Activated naive CD4-positive, alpha-beta T cell treated with anti-CD3 and anti-CD28 coated beads for 36 hours (primary cell): ENCODE measurements around the gene HEMGN. TPM values are rescaled to one million over a fixed set of nuclear protein-coding genes. Genes with fewer than 3 reads are reported as not detected.

Source experiments
- CTCF ChIA-PET: fragments of 350-600 bp; sonication (Branson Sonifier 250); formaldehyde crosslinking; loops from one replicate; lab custom pipeline; 2021; ENCODE audit warnings: antibody characterized with exemption; lab: Charles Lee
- DNase-seq: peaks from one replicate; pipeline ENCODE4 v3.0.0-alpha.2; 2020
- H3K27ac Mint-ChIP-seq: one replicate; pipeline ENCODE4 v1.8.0; 2021; ENCODE audit warnings: mild to moderate bottlenecking, mixed read lengths
- H3K27me3 Mint-ChIP-seq: one replicate; pipeline ENCODE4 v1.8.0; 2021; ENCODE audit warnings: low read depth, mixed read lengths
- H3K36me3 Mint-ChIP-seq: one replicate; pipeline ENCODE4 v1.8.0; 2021; ENCODE audit warnings: low read depth, mixed read lengths
- H3K4me1 Mint-ChIP-seq: one replicate; pipeline ENCODE4 v1.8.0; 2021; ENCODE audit warnings: low read depth, mixed read lengths
- H3K4me3 Mint-ChIP-seq: one replicate; pipeline ENCODE4 v1.8.0; 2021; ENCODE audit warnings: mild to moderate bottlenecking, moderate library complexity, mixed read lengths
- H3K9me3 Mint-ChIP-seq: one replicate; pipeline ENCODE4 v1.8.0; 2021; ENCODE audit warnings: mixed read lengths
- intact Hi-C: fragments of 100-400 bp; cut with micrococcal nuclease; formaldehyde crosslinking; loops from one replicate; pipeline ENCODE4 v1.15.1; 2023
- total RNA-seq, 2 experiments: library from RNA; stranded (reverse); gene quantifications; one replicate each; pipeline ENCODE4 v1.2.3, GENCODE V29; 2021

Gene HEMGN
- total RNA-seq, 2 experiments from 2014 or later: 1.8 to 1.9 TPM

DNA sequence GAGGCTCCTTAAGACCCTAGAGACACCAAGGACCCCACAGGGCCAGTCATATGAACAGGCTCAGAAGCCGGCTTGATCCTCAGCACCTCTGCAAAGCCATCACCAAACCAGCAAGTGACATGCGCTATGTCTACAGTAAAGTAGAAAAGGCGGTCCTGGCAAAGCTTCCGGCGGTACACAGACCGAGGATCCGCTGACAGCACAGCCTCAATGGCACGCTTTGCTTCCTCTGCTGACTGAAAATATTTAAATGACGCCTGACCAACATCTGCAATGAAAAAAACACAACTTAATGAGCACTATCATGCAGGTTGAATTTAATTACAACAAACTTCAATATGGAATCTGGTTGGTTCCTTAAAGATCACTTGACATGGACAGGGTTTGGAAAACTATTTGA, 33.2 kb downstream of the HEMGN start:
- Mint-ChIP-seq H3K9me3 (no peaks in the 10 kb centered on the region), H3K4me3 (peak overlapping the region; percentile 74), H3K36me3 (peaks cover 15% of the 10 kb centered on the region), H3K27me3 (no peaks in the 10 kb centered on the region), H3K4me1 (peaks cover 77% of the 10 kb centered on the region), H3K27ac (peak overlapping the region; percentile 83)
- CTCF ChIA-PET: interaction anchor here (0.6 to 12.9 kb wide), 5 partner anchors 9 to 361 kb away, joined by 3 to 170 read pairs (median 6); partner anchors contain the start of gene TRMO
- intact Hi-C loops: loop anchor here (2.0 to 5.0 kb wide), 4 partner anchors 47 to 353 kb away; partner anchors contain the start of genes NCBP1, TBC1D2 and TSTD2
- DNase-seq: peak; percentile 80

GRCh38 chr9:97903177-97903576, 34.8 kb downstream of the HEMGN start:
- intact Hi-C loops: loop anchor here (5.0 kb wide), 2 partner anchors 46 to 101 kb away; no protein-coding TSS in a partner anchor
- Mint-ChIP-seq H3K9me3 (no peaks in the 10 kb centered on the region), H3K27ac (peak overlapping the region; percentile 38), H3K4me3 (no peak overlapping the region), H3K36me3 (peaks cover 15% of the 10 kb centered on the region), H3K27me3 (no peaks in the 10 kb centered on the region), H3K4me1 (peaks cover 75% of the 10 kb centered on the region)
- CTCF ChIA-PET: interaction anchor here (0.8 to 12.9 kb wide), 6 partner anchors 14 to 207 kb away, joined by 3 to 170 read pairs (median 4); partner anchors contain the start of gene TRMO
- DNase-seq: no peak

- CTCF ChIA-PET: interaction anchor here (0.7 to 12.9 kb wide), 28 partner anchors 8 to 384 kb away, joined by 3 to 170 read pairs (median 4); partner anchors contain the start of genes TRIM14 and TRMO
- Mint-ChIP-seq H3K27me3 (no peaks in the 10 kb centered on the region), H3K9me3 (no peaks in the 10 kb centered on the region), H3K27ac (no peak overlapping the region), H3K4me3 (no peak overlapping the region), H3K4me1 (peaks cover 59% of the 10 kb centered on the region), H3K36me3 (peaks cover 2% of the 10 kb centered on the region)
- intact Hi-C loops: loop anchor here (1.0 to 5.0 kb wide), 4 partner anchors 11 to 191 kb away; no protein-coding TSS in a partner anchor
- DNase-seq: peak; percentile 52
These were observed 37.0 kb downstream of the HEMGN start for GRCh38 chr9:97900738-97901565.

- no peak overlapping the region for H3K27ac Mint-ChIP-seq
- DNase-seq: no peak
- CTCF ChIA-PET: interaction anchor here (0.7 to 12.9 kb wide), 22 partner anchors 9 to 234 kb away, joined by 3 to 170 read pairs (median 4); partner anchors contain the start of genes TRIM14 and TRMO
- intact Hi-C loops: loop anchor here (5.0 kb wide), 2 partner anchors 43 to 98 kb away; no protein-coding TSS in a partner anchor
- H3K9me3 Mint-ChIP-seq: no peaks in the 10 kb centered on the region
- H3K4me3 Mint-ChIP-seq: no peak overlapping the region
- H3K4me1 Mint-ChIP-seq: peaks cover 58% of the 10 kb centered on the region
- H3K36me3 Mint-ChIP-seq: peaks cover 2% of the 10 kb centered on the region
- no peaks in the 10 kb centered on the region for H3K27me3 Mint-ChIP-seq
These were observed 37.8 kb downstream of the HEMGN start for GRCh38 chr9:97900103-97900737.

DNA sequence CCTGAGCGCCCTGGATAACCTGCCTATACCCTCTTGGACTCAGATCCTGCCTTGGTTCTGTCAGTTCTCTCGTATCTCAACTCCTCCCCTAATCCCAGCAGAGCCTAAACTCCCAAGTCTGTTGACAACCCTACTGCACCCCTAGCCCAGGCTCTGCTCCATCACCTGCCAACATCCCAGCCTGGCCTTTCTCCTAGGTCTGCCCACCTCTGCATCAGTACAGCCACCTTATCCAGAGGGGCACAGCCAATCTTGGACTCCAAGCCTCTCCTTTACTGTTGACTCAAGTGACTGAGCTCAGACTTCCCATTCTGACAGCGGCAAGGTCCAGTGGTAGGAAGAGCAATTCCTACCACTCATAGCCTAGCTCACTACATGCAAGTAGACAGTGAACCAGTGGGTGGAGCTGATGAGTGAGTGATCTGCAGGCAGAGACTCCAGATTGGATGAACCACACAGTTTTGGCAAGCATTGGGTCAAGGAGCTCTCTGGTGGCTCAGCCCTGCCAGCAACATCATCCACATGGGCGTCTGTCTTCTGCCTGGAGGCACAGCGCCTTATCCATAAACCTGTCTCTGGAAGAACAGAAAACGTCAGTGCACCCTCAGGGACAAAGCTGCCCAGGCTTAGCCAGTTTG, 42.2 kb downstream of the HEMGN start:
- peaks cover 3% of the 10 kb centered on the region for H3K9me3 Mint-ChIP-seq
- DNase-seq: peak; percentile 64
- intact Hi-C loops: no loop called here
- CTCF ChIA-PET: interaction anchor here (0.7 to 12.9 kb wide), 9 partner anchors 7 to 182 kb away, joined by 3 to 170 read pairs (median 3); partner anchors contain the start of gene TRMO
- peaks cover 28% of the 10 kb centered on the region for H3K4me1 Mint-ChIP-seq
- no peaks in the 10 kb centered on the region for H3K36me3 Mint-ChIP-seq
- H3K4me3 Mint-ChIP-seq: no peak overlapping the region
- no peak overlapping the region for H3K27ac Mint-ChIP-seq
- H3K27me3 Mint-ChIP-seq: no peaks in the 10 kb centered on the region

DNA sequence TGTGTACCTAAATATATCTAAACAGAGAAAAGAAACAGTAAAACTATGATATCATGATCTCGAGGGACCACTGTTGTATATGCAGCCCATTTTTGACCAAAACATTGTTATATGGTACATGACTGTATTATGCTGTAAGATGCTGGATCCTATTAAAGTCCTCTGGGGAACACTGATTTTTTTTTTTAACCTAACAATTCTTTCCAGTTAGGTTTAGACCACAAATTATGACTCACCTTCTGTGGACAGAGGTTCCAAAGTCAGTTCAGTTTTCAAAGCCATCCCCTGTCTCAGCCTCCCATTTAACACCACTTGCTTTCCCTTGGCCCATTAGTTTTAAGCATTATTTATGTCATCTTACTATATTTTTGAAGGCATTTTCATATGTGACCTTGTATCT, 42.8 kb downstream of the HEMGN start:
- Mint-ChIP-seq H3K4me3 (no peak overlapping the region), H3K9me3 (peaks cover 3% of the 10 kb centered on the region), H3K27ac (no peak overlapping the region), H3K27me3 (no peaks in the 10 kb centered on the region), H3K4me1 (peaks cover 27% of the 10 kb centered on the region), H3K36me3 (no peaks in the 10 kb centered on the region)
- intact Hi-C loops: no loop called here
- CTCF ChIA-PET: interaction anchor here (0.7 to 12.9 kb wide), 6 partner anchors 6 to 140 kb away, joined by 3 to 170 read pairs (median 5); partner anchors contain the start of gene TRMO
- DNase-seq: no peak

GRCh38 chr9:97892421-97892820, 45.6 kb downstream of the HEMGN start:
- CTCF ChIA-PET: interaction anchor here (1.1 to 9.9 kb wide), 4 partner anchors 8 to 187 kb away, joined by 3 to 170 read pairs (median 15); partner anchors contain the start of gene TRMO
- intact Hi-C loops: no loop called here
- Mint-ChIP-seq H3K4me1 (peaks cover 22% of the 10 kb centered on the region), H3K27me3 (no peaks in the 10 kb centered on the region), H3K4me3 (no peak overlapping the region), H3K9me3 (peaks cover 3% of the 10 kb centered on the region), H3K27ac (no peak overlapping the region), H3K36me3 (no peaks in the 10 kb centered on the region)
- DNase-seq: no peak

GRCh38 chr9:97891736-97892135, 46.2 kb downstream of the HEMGN start:
- DNase-seq: no peak
- Mint-ChIP-seq H3K27ac (no peak overlapping the region), H3K27me3 (no peaks in the 10 kb centered on the region), H3K4me3 (no peak overlapping the region), H3K36me3 (no peaks in the 10 kb centered on the region), H3K4me1 (peaks cover 22% of the 10 kb centered on the region), H3K9me3 (peaks cover 3% of the 10 kb centered on the region)
- intact Hi-C loops: loop anchor here (2.0 kb wide), 1 partner anchor 181 kb away; no protein-coding TSS in a partner anchor
- CTCF ChIA-PET: interaction anchor here (0.7 to 9.9 kb wide), 5 partner anchors 9 to 258 kb away, joined by 3 to 170 read pairs (median 3); partner anchors contain the start of genes NCBP1, TRMO and TSTD2

- H3K4me1 Mint-ChIP-seq: peaks cover 16% of the 10 kb centered on the region
- DNase-seq: peak; percentile 86
- CTCF ChIA-PET: interaction anchor here (0.6 to 9.9 kb wide), 35 partner anchors 10 to 373 kb away, joined by 3 to 170 read pairs (median 4); partner anchors contain the start of gene TRMO
- peaks cover 3% of the 10 kb centered on the region for H3K9me3 Mint-ChIP-seq
- no peaks in the 10 kb centered on the region for H3K27me3 Mint-ChIP-seq
- no peaks in the 10 kb centered on the region for H3K36me3 Mint-ChIP-seq
- H3K4me3 Mint-ChIP-seq: no peak overlapping the region
- intact Hi-C loops: loop anchor here (1.0 to 2.0 kb wide), 4 partner anchors 11 to 179 kb away; partner anchors contain the start of gene TRMO
- H3K27ac Mint-ChIP-seq: no peak overlapping the region
These were observed 47.8 kb downstream of the HEMGN start for GRCh38 chr9:97889941-97890887.

- CTCF ChIA-PET: interaction anchor here (0.6 to 4.1 kb wide), 3 partner anchors 10 to 1006 kb away, joined by 3 to 18 read pairs (median 3); no protein-coding TSS in a partner anchor
- Mint-ChIP-seq H3K4me1 (no peaks in the 10 kb centered on the region), H3K27ac (no peak overlapping the region), H3K9me3 (no peaks in the 10 kb centered on the region), H3K27me3 (no peaks in the 10 kb centered on the region), H3K4me3 (no peak overlapping the region), H3K36me3 (no peaks in the 10 kb centered on the region)
- intact Hi-C loops: no loop called here
- DNase-seq: no peak
These were observed 57.6 kb downstream of the HEMGN start for GRCh38 chr9:97880336-97880735.
